HepG2 (cell line): ENCODE measurements around the gene REM2. TPM values are rescaled to one million over a fixed set of nuclear protein-coding genes. Genes with fewer than 3 reads are reported as not detected.

ENCODE experiments used
- AGO1 ChIP-seq: fragments of 200-400 bp; formaldehyde crosslinking; IDR thresholded peaks from 2 replicates; pipeline ENCODE4 v1.6.1; 2017; ENCODE audit warnings: mild to moderate bottlenecking, low read depth, low read length, moderate library complexity; ENCODE audit not compliant: poor library complexity, severe bottlenecking
- ATM ChIP-seq: fragments of 450-650 bp; IDR thresholded peaks from 2 replicates; pipeline ENCODE4 v1.7.1; 2017; ENCODE audit warnings: mild to moderate bottlenecking, borderline replicate concordance
- CHD4 ChIP-seq: fragments of 200-600 bp; sonication (generic); IDR thresholded peaks from 2 replicates; pipeline ENCODE4 v1.7.0; 2017; ENCODE audit warnings: mild to moderate bottlenecking, low read length, borderline replicate concordance
- DZIP1 ChIP-seq: sonication (generic); formaldehyde crosslinking; IDR thresholded peaks from 2 replicates; pipeline ENCODE4 v1.5.0; 2020; ENCODE audit warnings: mild to moderate bottlenecking, missing genetic modification reagents
- EHMT2 ChIP-seq: fragments of 200-600 bp; sonication (generic); IDR thresholded peaks from 2 replicates; pipeline ENCODE4 v1.7.0; 2017; ENCODE audit warnings: antibody characterized with exemption, low read depth, low read length, borderline replicate concordance
- HDAC2 ChIP-seq: sonication (generic); formaldehyde crosslinking; IDR thresholded peaks from 2 replicates; pipeline ENCODE4 v1.4.0; 2020; ENCODE audit warnings: missing genetic modification reagents
- IRX3 ChIP-seq: sonication (generic); formaldehyde crosslinking; IDR thresholded peaks from 2 replicates; pipeline ENCODE4 v1.8.1; 2023; ENCODE audit warnings: mild to moderate bottlenecking, low read depth, missing genetic modification reagents, borderline replicate concordance
- KDM1A ChIP-seq: IDR thresholded peaks from 2 replicates; pipeline ENCODE4 v1.6.1; 2016; ENCODE audit warnings: missing compliant biosample characterization
- KLF15 ChIP-seq: sonication (generic); formaldehyde crosslinking; IDR thresholded peaks from 2 replicates; pipeline ENCODE4 v1.8.1; 2023; ENCODE audit warnings: borderline replicate concordance, mild to moderate bottlenecking, inconsistent platforms, missing genetic modification reagents, mixed read lengths
- PAF1 ChIP-seq: IDR thresholded peaks from 2 replicates; pipeline ENCODE4 v1.6.1; 2016; ENCODE audit warnings: missing genetic modification reagents, missing compliant biosample characterization
- SAFB2 ChIP-seq: sonication (generic); formaldehyde crosslinking; IDR thresholded peaks from 2 replicates; pipeline ENCODE4 v1.5.1; 2020; ENCODE audit warnings: missing genetic modification reagents, low read depth, mild to moderate bottlenecking, borderline replicate concordance
- SMARCE1 ChIP-seq: fragments of 450-650 bp; IDR thresholded peaks from 2 replicates; pipeline ENCODE4 v1.6.1; 2017; ENCODE audit warnings: borderline replicate concordance
- TEAD3 ChIP-seq: optimal IDR thresholded peaks from 2 replicates; pipeline ENCODE3; 2016; ENCODE audit warnings: borderline replicate concordance
- ZFP37 ChIP-seq: sonication (generic); formaldehyde crosslinking; IDR thresholded peaks from 2 replicates; pipeline ENCODE4 v1.4.0; 2020; ENCODE audit warnings: missing genetic modification reagents, borderline replicate concordance
- ZNF225 ChIP-seq: sonication (generic); formaldehyde crosslinking; IDR thresholded peaks from 2 replicates; pipeline ENCODE4 v1.4.0; 2020; ENCODE audit warnings: mild to moderate bottlenecking, missing genetic modification reagents
- ZNF264 ChIP-seq: sonication (generic); formaldehyde crosslinking; IDR thresholded peaks from 2 replicates; pipeline ENCODE4 v1.4.0; 2020; ENCODE audit warnings: missing genetic modification reagents
- ZNF33A ChIP-seq: sonication (generic); formaldehyde crosslinking; IDR thresholded peaks from 2 replicates; pipeline ENCODE4 v1.5.1; 2020; ENCODE audit warnings: missing genetic modification reagents, mild to moderate bottlenecking, moderate library complexity, borderline replicate concordance
- ZNF354B ChIP-seq: sonication (generic); formaldehyde crosslinking; IDR thresholded peaks from 2 replicates; pipeline ENCODE4 v1.8.0; 2022; ENCODE audit warnings: mild to moderate bottlenecking, missing genetic modification reagents
- ZNF383 ChIP-seq: sonication (generic); formaldehyde crosslinking; IDR thresholded peaks from 2 replicates; pipeline ENCODE4 v1.4.0; 2020; ENCODE audit warnings: missing genetic modification reagents, mild to moderate bottlenecking, borderline replicate concordance
- ZNF570 ChIP-seq: sonication (generic); formaldehyde crosslinking; IDR thresholded peaks from 2 replicates; pipeline ENCODE4 v1.4.0; 2020; ENCODE audit warnings: mild to moderate bottlenecking, missing genetic modification reagents, borderline replicate concordance
- ZSCAN30 ChIP-seq: sonication (generic); formaldehyde crosslinking; IDR thresholded peaks from 2 replicates; pipeline ENCODE4 v1.5.0; 2020; ENCODE audit warnings: mild to moderate bottlenecking, missing genetic modification reagents
- polyA plus RNA-seq, 8 experiments: library from polyadenylated mRNA; depleted of rRNA in 3 of 8; stranded (reverse) in 7 of 8; unstranded in 1 of 8; fragments of >200 nt; fragmentation: Illumina TruSeq in 4 of 8; extraction: Trizol in 4 of 8; gene quantifications; 2 replicates each; pipeline versions ENCODE4 v1.2.1 to v1.2.3, GENCODE V29; 2011 to 2016; ENCODE audit warnings: low read depth in 4 of 8, missing spikeins in 1 of 8, mixed read lengths in 1 of 8; ENCODE audit not compliant: insufficient read depth in 1 of 8
- total RNA-seq, 5 experiments: library from RNA; depleted of rRNA; stranded (reverse); fragments of >200 nt; fragmentation: Illumina TruSeq; extraction: Trizol; gene quantifications; 2 replicates each; pipeline ENCODE4 v1.2.3, GENCODE V29; 2016; ENCODE audit warnings: low read depth in 1 of 5
- TF ChIP-seq, protein P1 (sequence below): sonication (generic); formaldehyde crosslinking; IDR thresholded peaks from 2 replicates; pipeline ENCODE4 v1.4.0; 2020; ENCODE audit warnings: missing genetic modification reagents, borderline replicate concordance
- TF ChIP-seq, protein P2 (sequence below): sonication (generic); formaldehyde crosslinking; IDR thresholded peaks from 2 replicates; pipeline ENCODE4 v1.8.0; 2022; ENCODE audit warnings: mild to moderate bottlenecking, missing genetic modification reagents, moderate library complexity

Gene REM2
- total and polyA plus RNA-seq, 2 of the 13 experiments (the other 11 are each of a cell fraction or from before 2014, with no cell fraction given): 0.20 TPM; not detected in 1

- TF ChIP-seq ZNF264 (CRISPR knock-in tag) (peak; percentile 96), EHMT2 (no peak; the same call in 1 of the 2 replicates), ZNF354B (CRISPR knock-in tag) (peak; percentile 55; the same call in 1 of the 2 replicates), IRX3 (CRISPR knock-in tag) (peak; percentile 93; the same call in 1 of the 2 replicates), DZIP1 (peak; percentile 98; the same call in 1 of the 2 replicates), ZSCAN30 (peak; percentile 94), ATM (no peak), KDM1A (CRISPR knock-in tag) (peak; percentile 92), ZFP37 (peak; percentile 84; the same call in 1 of the 2 replicates), ZNF570 (CRISPR knock-in tag) (peak; percentile 16; the same call in 1 of the 2 replicates), CHD4 (0 out of 2 replicates have a peak, but pooled peaks have one; percentile 67), TEAD3 (CRISPR knock-in tag) (peak; percentile 92), AGO1 (peak; percentile 86), ZNF33A (no peak), PAF1 (peak; percentile 91; the same call in 1 of the 2 replicates), HDAC2 (CRISPR knock-in tag) (peak; percentile 96), SMARCE1 (no peak), SAFB2 (CRISPR knock-in tag) (peak; percentile 100), ZNF383 (CRISPR knock-in tag) (peak; percentile 98; the same call in 1 of the 2 replicates), ZNF225 (peak; percentile 99), KLF15 (peak; percentile 95; the same call in 1 of the 2 replicates)
- TF ChIP-seq, protein P1, sequence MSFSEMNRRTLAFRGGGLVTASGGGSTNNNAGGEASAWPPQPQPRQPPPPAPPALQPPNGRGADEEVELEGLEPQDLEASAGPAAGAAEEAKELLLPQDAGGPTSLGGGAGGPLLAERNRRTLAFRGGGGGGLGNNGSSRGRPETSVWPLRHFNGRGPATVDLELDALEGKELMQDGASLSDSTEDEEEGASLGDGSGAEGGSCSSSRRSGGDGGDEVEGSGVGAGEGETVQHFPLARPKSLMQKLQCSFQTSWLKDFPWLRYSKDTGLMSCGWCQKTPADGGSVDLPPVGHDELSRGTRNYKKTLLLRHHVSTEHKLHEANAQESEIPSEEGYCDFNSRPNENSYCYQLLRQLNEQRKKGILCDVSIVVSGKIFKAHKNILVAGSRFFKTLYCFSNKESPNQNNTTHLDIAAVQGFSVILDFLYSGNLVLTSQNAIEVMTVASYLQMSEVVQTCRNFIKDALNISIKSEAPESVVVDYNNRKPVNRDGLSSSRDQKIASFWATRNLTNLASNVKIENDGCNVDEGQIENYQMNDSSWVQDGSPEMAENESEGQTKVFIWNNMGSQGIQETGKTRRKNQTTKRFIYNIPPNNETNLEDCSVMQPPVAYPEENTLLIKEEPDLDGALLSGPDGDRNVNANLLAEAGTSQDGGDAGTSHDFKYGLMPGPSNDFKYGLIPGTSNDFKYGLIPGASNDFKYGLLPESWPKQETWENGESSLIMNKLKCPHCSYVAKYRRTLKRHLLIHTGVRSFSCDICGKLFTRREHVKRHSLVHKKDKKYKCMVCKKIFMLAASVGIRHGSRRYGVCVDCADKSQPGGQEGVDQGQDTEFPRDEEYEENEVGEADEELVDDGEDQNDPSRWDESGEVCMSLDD: no peak; the same call in 1 of the 2 replicates
- TF ChIP-seq, protein P2, sequence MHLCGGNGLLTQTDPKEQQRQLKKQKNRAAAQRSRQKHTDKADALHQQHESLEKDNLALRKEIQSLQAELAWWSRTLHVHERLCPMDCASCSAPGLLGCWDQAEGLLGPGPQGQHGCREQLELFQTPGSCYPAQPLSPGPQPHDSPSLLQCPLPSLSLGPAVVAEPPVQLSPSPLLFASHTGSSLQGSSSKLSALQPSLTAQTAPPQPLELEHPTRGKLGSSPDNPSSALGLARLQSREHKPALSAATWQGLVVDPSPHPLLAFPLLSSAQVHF: peak; percentile 96
Observed at GRCh38 chr14:22929104-22929960, 46.3 kb downstream of the REM2 start, which contains the start of gene PRMT5 (continued).
